ENCODE measurements around the gene SLCO3A1.

SLCO3A1 gene

GRCh38 chr15:91974321-91974720 lies 120.8 kb downstream of the SLCO3A1 start:
- H3K4me1 ChIP-seq (ENCODE audit: control insufficient read depth in 1 of 2, insufficient read depth in 2 of 2, low read length in 2 of 2), result no peaks in the 10 kb centered on the region
- no peak overlapping the region for H3K27ac ChIP-seq (ENCODE audit: low read depth, low read length)
- no peak overlapping the region for H3K9ac ChIP-seq (ENCODE audit: low read depth in 1 of 2, low read length in 2 of 2)

GRCh38 chr15:91975241-91975978 lies 121.9 kb downstream of the SLCO3A1 start:
- H3K27ac ChIP-seq (ENCODE audit: low read depth, low read length), result no peak overlapping the region
- H3K9ac ChIP-seq (ENCODE audit: low read depth in 1 of 2, low read length in 2 of 2), result no peak overlapping the region
- no peaks in the 10 kb centered on the region for H3K9me3 ChIP-seq (ENCODE audit: control insufficient read depth in 1 of 2, low read length in 2 of 2)
- no peak overlapping the region for H3K4me3 ChIP-seq (ENCODE audit: low read depth in 1 of 2, low read length in 2 of 2)
- no peaks in the 10 kb centered on the region for H3K4me1 ChIP-seq (ENCODE audit: control insufficient read depth in 1 of 2, insufficient read depth in 2 of 2, low read length in 2 of 2)
- H3K36me3 ChIP-seq (ENCODE audit: control insufficient read depth in 1 of 2, insufficient read depth in 2 of 2, low read length in 2 of 2), result no peaks in the 10 kb centered on the region
- no peaks in the 10 kb centered on the region for H3K27me3 ChIP-seq (ENCODE audit: control insufficient read depth in 1 of 2, insufficient read depth in 2 of 2, low read length in 2 of 2)

More at GRCh38 chr15:91974321-91974720, 120.8 kb downstream of the SLCO3A1 start:
- H3K27me3 ChIP-seq (ENCODE audit: control insufficient read depth in 1 of 2, insufficient read depth in 2 of 2, low read length in 2 of 2), result no peaks in the 10 kb centered on the region
- no peak overlapping the region for H3K4me3 ChIP-seq (ENCODE audit: low read depth in 1 of 2, low read length in 2 of 2)
- no peaks in the 10 kb centered on the region for H3K9me3 ChIP-seq (ENCODE audit: control insufficient read depth in 1 of 2, low read length in 2 of 2)
- H3K36me3 ChIP-seq (ENCODE audit: control insufficient read depth in 1 of 2, insufficient read depth in 2 of 2, low read length in 2 of 2), result no peaks in the 10 kb centered on the region

- Histone ChIP-seq H3K36me3 (ENCODE audit: control insufficient read depth in 1 of 2, insufficient read depth in 2 of 2, low read length in 2 of 2) (no peaks in the 10 kb centered on the region), H3K4me1 (ENCODE audit: control insufficient read depth in 1 of 2, insufficient read depth in 2 of 2, low read length in 2 of 2) (no peaks in the 10 kb centered on the region), H3K4me3 (ENCODE audit: low read depth in 1 of 2, low read length in 2 of 2) (no peak overlapping the region), H3K9me3 (ENCODE audit: control insufficient read depth in 1 of 2, low read length in 2 of 2) (no peaks in the 10 kb centered on the region), H3K27ac (ENCODE audit: low read depth, low read length) (no peak overlapping the region), H3K9ac (ENCODE audit: low read depth in 1 of 2, low read length in 2 of 2) (no peak overlapping the region), H3K27me3 (ENCODE audit: control insufficient read depth in 1 of 2, insufficient read depth in 2 of 2, low read length in 2 of 2) (no peaks in the 10 kb centered on the region)
Observed at GRCh38 chr15:91976966-91977365, 123.5 kb downstream of the SLCO3A1 start.

GRCh38 chr15:91980502-91981267 lies 127.2 kb downstream of the SLCO3A1 start:
- Histone ChIP-seq H3K4me3 (ENCODE audit: low read depth in 1 of 2, low read length in 2 of 2) (no peak overlapping the region), H3K27ac (ENCODE audit: low read depth, low read length) (no peak overlapping the region), H3K36me3 (ENCODE audit: control insufficient read depth in 1 of 2, insufficient read depth in 2 of 2, low read length in 2 of 2) (no peaks in the 10 kb centered on the region)

GRCh38 chr15:91981821-91982800 lies 128.6 kb downstream of the SLCO3A1 start:
- no peaks in the 10 kb centered on the region for H3K4me1 ChIP-seq (ENCODE audit: control insufficient read depth in 1 of 2, insufficient read depth in 2 of 2, low read length in 2 of 2)
- H3K36me3 ChIP-seq (ENCODE audit: control insufficient read depth in 1 of 2, insufficient read depth in 2 of 2, low read length in 2 of 2), result no peaks in the 10 kb centered on the region
- H3K4me3 ChIP-seq (ENCODE audit: low read depth in 1 of 2, low read length in 2 of 2), result no peak overlapping the region
- H3K27ac ChIP-seq (ENCODE audit: low read depth, low read length), result no peak overlapping the region
- no peak overlapping the region for H3K9ac ChIP-seq (ENCODE audit: low read depth in 1 of 2, low read length in 2 of 2)
- no peaks in the 10 kb centered on the region for H3K9me3 ChIP-seq (ENCODE audit: control insufficient read depth in 1 of 2, low read length in 2 of 2)
- no peaks in the 10 kb centered on the region for H3K27me3 ChIP-seq (ENCODE audit: control insufficient read depth in 1 of 2, insufficient read depth in 2 of 2, low read length in 2 of 2)

More at GRCh38 chr15:91980502-91981267, 127.2 kb downstream of the SLCO3A1 start:
- H3K4me1 ChIP-seq (ENCODE audit: control insufficient read depth in 1 of 2, insufficient read depth in 2 of 2, low read length in 2 of 2), result no peaks in the 10 kb centered on the region
- H3K9ac ChIP-seq (ENCODE audit: low read depth in 1 of 2, low read length in 2 of 2), result no peak overlapping the region
- no peaks in the 10 kb centered on the region for H3K27me3 ChIP-seq (ENCODE audit: control insufficient read depth in 1 of 2, insufficient read depth in 2 of 2, low read length in 2 of 2)
- H3K9me3 ChIP-seq (ENCODE audit: control insufficient read depth in 1 of 2, low read length in 2 of 2), result no peaks in the 10 kb centered on the region

- Histone ChIP-seq H3K4me1 (ENCODE audit: control insufficient read depth in 1 of 2, insufficient read depth in 2 of 2, low read length in 2 of 2) (no peaks in the 10 kb centered on the region), H3K4me3 (ENCODE audit: low read depth in 1 of 2, low read length in 2 of 2) (no peak overlapping the region), H3K27ac (ENCODE audit: low read depth, low read length) (no peak overlapping the region), H3K9me3 (ENCODE audit: control insufficient read depth in 1 of 2, low read length in 2 of 2) (no peaks in the 10 kb centered on the region), H3K36me3 (ENCODE audit: control insufficient read depth in 1 of 2, insufficient read depth in 2 of 2, low read length in 2 of 2) (no peaks in the 10 kb centered on the region), H3K9ac (ENCODE audit: low read depth in 1 of 2, low read length in 2 of 2) (no peak overlapping the region), H3K27me3 (ENCODE audit: control insufficient read depth in 1 of 2, insufficient read depth in 2 of 2, low read length in 2 of 2) (no peaks in the 10 kb centered on the region)
Observed at GRCh38 chr15:91983729-91984340, 130.3 kb downstream of the SLCO3A1 start.

- no peaks in the 10 kb centered on the region for H3K27me3 ChIP-seq (ENCODE audit: control insufficient read depth in 1 of 2, insufficient read depth in 2 of 2, low read length in 2 of 2)
- no peaks in the 10 kb centered on the region for H3K4me1 ChIP-seq (ENCODE audit: control insufficient read depth in 1 of 2, insufficient read depth in 2 of 2, low read length in 2 of 2)
- no peaks in the 10 kb centered on the region for H3K36me3 ChIP-seq (ENCODE audit: control insufficient read depth in 1 of 2, insufficient read depth in 2 of 2, low read length in 2 of 2)
- no peak overlapping the region for H3K9ac ChIP-seq (ENCODE audit: low read depth in 1 of 2, low read length in 2 of 2)
- H3K27ac ChIP-seq (ENCODE audit: low read depth, low read length), result no peak overlapping the region
- H3K4me3 ChIP-seq (ENCODE audit: low read depth in 1 of 2, low read length in 2 of 2), result no peak overlapping the region
- no peaks in the 10 kb centered on the region for H3K9me3 ChIP-seq (ENCODE audit: control insufficient read depth in 1 of 2, low read length in 2 of 2)
Observed at GRCh38 chr15:91985297-91985696, 131.8 kb downstream of the SLCO3A1 start.

- Histone ChIP-seq H3K4me1 (ENCODE audit: control insufficient read depth in 1 of 2, insufficient read depth in 2 of 2, low read length in 2 of 2) (no peaks in the 10 kb centered on the region), H3K9ac (ENCODE audit: low read depth in 1 of 2, low read length in 2 of 2) (no peak overlapping the region), H3K9me3 (ENCODE audit: control insufficient read depth in 1 of 2, low read length in 2 of 2) (no peaks in the 10 kb centered on the region), H3K27ac (ENCODE audit: low read depth, low read length) (no peak overlapping the region), H3K36me3 (ENCODE audit: control insufficient read depth in 1 of 2, insufficient read depth in 2 of 2, low read length in 2 of 2) (no peaks in the 10 kb centered on the region), H3K27me3 (ENCODE audit: control insufficient read depth in 1 of 2, insufficient read depth in 2 of 2, low read length in 2 of 2) (no peaks in the 10 kb centered on the region), H3K4me3 (ENCODE audit: low read depth in 1 of 2, low read length in 2 of 2) (no peak overlapping the region)
Observed at GRCh38 chr15:91988071-91988470, 134.6 kb downstream of the SLCO3A1 start.

- no peak overlapping the region for H3K4me3 ChIP-seq (ENCODE audit: low read depth in 1 of 2, low read length in 2 of 2)
- no peaks in the 10 kb centered on the region for H3K9me3 ChIP-seq (ENCODE audit: control insufficient read depth in 1 of 2, low read length in 2 of 2)
- H3K9ac ChIP-seq (ENCODE audit: low read depth in 1 of 2, low read length in 2 of 2), result no peak overlapping the region
- no peak overlapping the region for H3K27ac ChIP-seq (ENCODE audit: low read depth, low read length)
- no peaks in the 10 kb centered on the region for H3K27me3 ChIP-seq (ENCODE audit: control insufficient read depth in 1 of 2, insufficient read depth in 2 of 2, low read length in 2 of 2)
- H3K4me1 ChIP-seq (ENCODE audit: control insufficient read depth in 1 of 2, insufficient read depth in 2 of 2, low read length in 2 of 2), result no peaks in the 10 kb centered on the region
- H3K36me3 ChIP-seq (ENCODE audit: control insufficient read depth in 1 of 2, insufficient read depth in 2 of 2, low read length in 2 of 2), result no peaks in the 10 kb centered on the region
Observed at GRCh38 chr15:91988655-91989054, 135.1 kb downstream of the SLCO3A1 start.
